Stomach (tissue), 9 donors: Measurements from ENCODE around the gene AIFM3. TPM values are rescaled to one million over a fixed set of nuclear protein-coding genes. Genes with fewer than 3 reads are reported as not detected.

Experiments
- DNase-seq, 2 donors: peaks; one replicate each; pipeline versions ENCODE4 v3.0.0 to v3.0.0-alpha.2; 2013 to 2019
- H3K27ac ChIP-seq, 5 donors: fragments of 200-600 bp in 4 of 5; sonication (generic) in 4 of 5; one replicate each; pipeline ENCODE4 v1.5.1; 2013 to 2019; ENCODE audit warnings: mild to moderate bottlenecking in 1 of 5, moderate library complexity in 1 of 5
- H3K27me3 ChIP-seq, 3 donors: fragments of 200-600 bp; sonication (generic); one replicate each; pipeline ENCODE4 v1.5.1; 2017 to 2019; ENCODE audit warnings: mixed run types in 1 of 3
- H3K36me3 ChIP-seq, 4 donors: fragments of 200-600 bp; sonication (generic); 1 replicate in 3 of 4; 2 replicates in 1 of 4; pipeline ENCODE4 v1.5.1; 2016 to 2019
- H3K4me1 ChIP-seq, 4 donors: fragments of 200-600 bp; sonication (generic); one replicate each; pipeline ENCODE4 v1.5.1; 2016 to 2019
- H3K4me3 ChIP-seq, 4 donors: fragments of 200-600 bp; sonication (generic) in 3 of 4; one replicate each; pipeline ENCODE4 v1.5.1; 2016 to 2019; ENCODE audit warnings: mild to moderate bottlenecking in 1 of 4
- H3K9me3 ChIP-seq, 4 donors: fragments of 200-600 bp; sonication (generic); one replicate each; pipeline ENCODE4 v1.5.1; 2016 to 2019
- EP300 ChIP-seq: sonication (generic); formaldehyde crosslinking; IDR thresholded peaks from one replicate; pipeline ENCODE4 v1.6.1; 2017; ENCODE audit warnings: antibody characterized with exemption
- POLR2A ChIP-seq, 4 donors: fragments of 450-650 bp; IDR thresholded peaks; one replicate each; pipeline ENCODE4 v1.6.1; 2016; ENCODE audit warnings: antibody characterized with exemption in 4 of 4, control low read depth in 2 of 4, mild to moderate bottlenecking in 1 of 4, moderate library complexity in 1 of 4
- POLR2AphosphoS5 ChIP-seq, 3 donors: sonication (generic); formaldehyde crosslinking; IDR thresholded peaks; one replicate each; pipeline ENCODE4 v1.6.1; 2016; ENCODE audit warnings: antibody characterized with exemption in 3 of 3
- WGBS, 5 donors: extraction: QIAGEN DNeasy Blood & Tissue Kit in 3 of 5; methylation state at CpG; one replicate each; pipeline versions ENCODE4 v1.1.5 to v1.1.7; 2013 to 2018; 5-methylcytosine and 5-hydroxymethylcytosine counted together
- intact Hi-C: fragments of 100-400 bp; cut with DNase I; formaldehyde crosslinking; loops from one replicate; pipeline ENCODE4 v1.15.1; 2023; ENCODE audit warnings: low total_unique reads
- polyA plus RNA-seq, 3 donors: library from polyadenylated mRNA; stranded (reverse); fragments of 200-250 nt; gene quantifications; one replicate each; pipeline ENCODE4 v1.2.3, GENCODE V29; 2013
- total RNA-seq, 5 donors: library from RNA; depleted of rRNA; stranded (reverse); fragments of >200 nt; gene quantifications; one replicate each; pipeline versions ENCODE4 v1.1.0 to v1.2.3, GENCODE V29; 2014 to 2016
- TF ChIP-seq, protein P1 (sequence below), 7 experiments: fragments of 450-650 bp in 4 of 7; fragments of 200-600 bp in 3 of 7; sonication (generic) in 3 of 7; IDR thresholded peaks; one replicate each; pipeline ENCODE4 v1.5.1; 2016 to 2019; ENCODE audit warnings: antibody characterized with exemption in 7 of 7, control low read depth in 2 of 7, mild to moderate bottlenecking in 1 of 7
- donor health status: healthy with polysubstance abuse.
- donor health status: Bipolar disorder and iron deficiency.
- donor health status: healthy.

Gene AIFM3
- total and polyA plus RNA-seq, 8 donors, result 0.55 to 157 (median 2.1) TPM; not detected in 3

DNA sequence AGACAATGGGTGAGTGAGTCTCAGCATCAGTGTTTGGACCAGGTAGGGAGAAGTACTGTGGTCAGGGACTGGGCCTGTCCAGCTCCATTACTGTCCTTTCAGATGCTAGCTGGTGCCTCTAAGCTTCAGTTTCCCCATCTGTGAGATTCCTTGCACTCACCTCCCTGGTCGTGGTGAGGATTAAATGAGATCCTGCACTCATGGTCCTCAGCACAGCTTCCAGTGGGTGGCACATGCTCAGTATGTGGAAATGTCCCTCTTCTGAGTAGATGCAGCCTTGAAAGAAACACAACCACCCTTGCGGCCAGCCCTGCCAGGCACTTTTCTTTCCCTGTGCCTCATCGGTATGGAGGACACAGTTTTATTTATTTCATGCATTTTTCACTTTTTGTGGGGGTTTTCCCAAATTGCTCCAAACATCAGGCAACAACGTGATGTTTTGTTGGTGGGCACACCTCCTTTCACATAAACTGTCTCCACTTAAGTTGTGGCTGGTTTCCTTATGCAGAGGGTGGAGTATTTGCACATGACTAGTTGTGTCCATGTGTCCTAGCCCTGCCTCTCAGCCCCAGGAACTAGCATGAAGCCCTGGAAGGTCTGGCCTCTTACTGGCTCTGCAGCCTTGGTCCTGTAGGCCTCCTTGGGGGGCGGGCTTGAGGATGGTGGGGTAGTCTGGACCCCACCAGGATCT, 16.2 kb downstream of the AIFM3 start:
- H3K27ac ChIP-seq, result peak overlapping the region in 2 of 5 donors; percentile 92 to 94
- intact Hi-C loops, result no loop called here
- TF ChIP-seq POLR2AphosphoS5 (IDR thresholded peaks at IDR 0.05) (no peak), POLR2A (IDR thresholded peaks at IDR 0.05) (no peak), EP300 (no peak)
- TF ChIP-seq, protein P1, sequence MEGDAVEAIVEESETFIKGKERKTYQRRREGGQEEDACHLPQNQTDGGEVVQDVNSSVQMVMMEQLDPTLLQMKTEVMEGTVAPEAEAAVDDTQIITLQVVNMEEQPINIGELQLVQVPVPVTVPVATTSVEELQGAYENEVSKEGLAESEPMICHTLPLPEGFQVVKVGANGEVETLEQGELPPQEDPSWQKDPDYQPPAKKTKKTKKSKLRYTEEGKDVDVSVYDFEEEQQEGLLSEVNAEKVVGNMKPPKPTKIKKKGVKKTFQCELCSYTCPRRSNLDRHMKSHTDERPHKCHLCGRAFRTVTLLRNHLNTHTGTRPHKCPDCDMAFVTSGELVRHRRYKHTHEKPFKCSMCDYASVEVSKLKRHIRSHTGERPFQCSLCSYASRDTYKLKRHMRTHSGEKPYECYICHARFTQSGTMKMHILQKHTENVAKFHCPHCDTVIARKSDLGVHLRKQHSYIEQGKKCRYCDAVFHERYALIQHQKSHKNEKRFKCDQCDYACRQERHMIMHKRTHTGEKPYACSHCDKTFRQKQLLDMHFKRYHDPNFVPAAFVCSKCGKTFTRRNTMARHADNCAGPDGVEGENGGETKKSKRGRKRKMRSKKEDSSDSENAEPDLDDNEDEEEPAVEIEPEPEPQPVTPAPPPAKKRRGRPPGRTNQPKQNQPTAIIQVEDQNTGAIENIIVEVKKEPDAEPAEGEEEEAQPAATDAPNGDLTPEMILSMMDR (IDR thresholded peaks at IDR 0.05), result no peak
- peaks cover 34 to 48% (median 41%) of the 10 kb centered on the region in 4 donors for H3K4me1 ChIP-seq
- peaks cover 0 to 6% (median 0%) of the 10 kb centered on the region in 3 donors for H3K27me3 ChIP-seq
- H3K9me3 ChIP-seq, result peaks cover 0 to 9% (median 7%) of the 10 kb centered on the region in 4 donors
- H3K36me3 ChIP-seq, result peaks cover 17 to 43% (median 36%) of the 10 kb centered on the region in 4 donors
- H3K4me3 ChIP-seq, result peak overlapping the region; percentile 59 to 83 (median 80)
- DNase-seq, result no peak
- WGBS, 5 donors, result 61 to 81% (median 74%) methylated on average over 5 of the region's 5 CpGs

DNA sequence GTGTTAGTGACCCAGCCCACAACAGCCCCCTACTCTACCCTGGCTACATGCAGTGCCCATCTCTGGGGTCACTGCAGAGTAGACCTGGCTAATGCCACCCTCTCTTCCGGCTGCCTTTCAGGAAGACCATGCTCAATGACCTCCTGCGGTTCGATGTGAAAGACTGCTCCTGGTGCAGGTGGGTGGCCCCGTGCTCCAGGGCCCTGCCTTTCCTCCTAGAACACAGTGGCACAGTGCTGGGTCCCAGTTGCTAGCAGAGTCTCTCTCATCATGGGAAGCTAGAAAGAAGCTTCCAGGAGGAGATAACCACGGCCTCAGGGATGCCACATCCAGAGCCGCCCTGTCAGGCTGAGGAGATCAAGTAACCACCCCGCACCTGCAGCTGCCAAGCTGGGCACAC, 18.7 kb downstream of the AIFM3 start:
- Histone ChIP-seq H3K36me3 (peaks cover 20 to 67% (median 51%) of the 10 kb centered on the region in 4 donors), H3K27ac (no peak overlapping the region), H3K4me1 (peaks cover 20 to 30% (median 26%) of the 10 kb centered on the region in 4 donors), H3K4me3 (no peak overlapping the region), H3K9me3 (no peaks in the 10 kb centered on the region), H3K27me3 (no peaks in the 10 kb centered on the region)
- intact Hi-C loops, result no loop called here
- DNase-seq, result no peak
- TF ChIP-seq, protein P1 (IDR thresholded peaks at IDR 0.05), result no peak
- TF ChIP-seq EP300, result no peak
- TF ChIP-seq POLR2AphosphoS5 (IDR thresholded peaks at IDR 0.05), result no peak
- no peak for TF ChIP-seq POLR2A (IDR thresholded peaks at IDR 0.05)
- WGBS, 5 donors, result 94 to 100% (median 96%) methylated on average over 3 to 7 of the region's 7 CpGs

DNA sequence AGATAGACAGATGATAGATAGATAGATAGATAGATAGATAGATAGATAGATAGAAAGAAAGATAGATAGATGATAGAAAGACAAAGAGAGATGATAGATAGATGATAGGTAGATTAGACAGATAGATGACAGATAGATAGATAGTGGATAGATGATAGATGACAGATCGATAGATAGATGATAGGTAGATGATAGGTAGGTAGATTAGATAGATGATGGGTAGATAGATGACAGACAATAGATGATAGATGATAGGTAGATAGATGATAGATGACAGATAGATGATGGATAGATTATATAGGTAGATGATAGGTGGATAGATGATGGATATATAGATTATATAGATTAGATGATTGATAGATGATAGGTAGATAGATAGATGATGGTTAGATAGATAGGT, 19.3 kb downstream of the AIFM3 start:
- DNase-seq, result no peak
- intact Hi-C loops, result no loop called here
- WGBS, 5 donors, result 88 to 98% (median 92%) methylated on average over 1 of the region's 1 CpG
- H3K9me3 ChIP-seq, result no peaks in the 10 kb centered on the region
- H3K36me3 ChIP-seq, result peaks cover 22 to 74% (median 57%) of the 10 kb centered on the region in 4 donors
- H3K4me3 ChIP-seq, result no peak overlapping the region
- no peak for TF ChIP-seq POLR2A (IDR thresholded peaks at IDR 0.05)
- TF ChIP-seq, protein P1 (IDR thresholded peaks at IDR 0.05), result no peak
- no peak for TF ChIP-seq EP300
- H3K27me3 ChIP-seq, result no peaks in the 10 kb centered on the region
- peaks cover 14 to 23% (median 20%) of the 10 kb centered on the region in 4 donors for H3K4me1 ChIP-seq
- no peak overlapping the region for H3K27ac ChIP-seq

DNA sequence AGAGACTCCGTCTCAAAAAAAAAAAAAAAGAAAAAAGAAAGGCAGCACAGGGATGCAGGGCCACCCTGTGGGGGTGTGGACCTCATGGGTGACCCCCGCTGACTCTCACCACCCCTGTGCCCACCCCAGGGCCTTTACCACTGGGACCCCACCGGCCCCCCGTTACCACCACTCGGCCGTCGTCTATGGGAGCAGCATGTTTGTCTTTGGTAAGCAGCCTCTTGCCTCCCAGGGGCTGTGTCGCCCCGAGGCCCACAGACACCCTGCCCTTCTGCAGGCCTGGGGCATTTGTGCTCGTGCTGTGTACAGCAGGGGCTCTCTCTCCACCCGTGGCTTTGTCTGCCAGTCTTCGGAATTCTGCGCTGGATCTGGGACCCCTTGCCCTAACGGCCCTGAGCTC, 20.3 kb downstream of the AIFM3 start:
- TF ChIP-seq EP300, result no peak
- no peak for TF ChIP-seq POLR2AphosphoS5 (IDR thresholded peaks at IDR 0.05)
- no peak for TF ChIP-seq POLR2A (IDR thresholded peaks at IDR 0.05)
- TF ChIP-seq, protein P1 (IDR thresholded peaks at IDR 0.05), result no peak

More for the DNA sequence above, 20.3 kb downstream of the AIFM3 start:
- DNase-seq, result no peak
- H3K9me3 ChIP-seq, result no peaks in the 10 kb centered on the region
- no peak overlapping the region for H3K27ac ChIP-seq
- intact Hi-C loops, result no loop called here
- H3K4me1 ChIP-seq, result peaks cover 11 to 20% (median 16%) of the 10 kb centered on the region in 4 donors
- 92 to 94% (median 94%) methylated on average over 14 of the region's 14 CpGs for WGBS, 5 donors
- peaks cover 29 to 84% (median 67%) of the 10 kb centered on the region in 4 donors for H3K36me3 ChIP-seq
- no peaks in the 10 kb centered on the region for H3K27me3 ChIP-seq
- no peak overlapping the region for H3K4me3 ChIP-seq
